Ureter (tissue), 1 donor: ENCODE results near the gene SPAG6. TPM values are rescaled to one million over a fixed set of nuclear protein-coding genes. Genes with fewer than 3 reads are reported as not detected.
"Not testable (repeated sequence)": the region's sequence is repeated elsewhere in the genome, so short reads cannot be mapped to it uniquely, and the experiment has no call there.

Experiments used
- DNase-seq: peaks from one replicate; pipeline ENCODE4 v3.0.0-alpha.2; 2020; ENCODE audit warnings: low spot score
- total RNA-seq: library from RNA; stranded (reverse); gene quantifications from one replicate; pipeline ENCODE4 v1.2.4, GENCODE V29; 2023
- donor health status: DM: yes; HTN: yes; CAD: no.

Gene SPAG6
- 2.6 TPM for total RNA-seq

DNA sequence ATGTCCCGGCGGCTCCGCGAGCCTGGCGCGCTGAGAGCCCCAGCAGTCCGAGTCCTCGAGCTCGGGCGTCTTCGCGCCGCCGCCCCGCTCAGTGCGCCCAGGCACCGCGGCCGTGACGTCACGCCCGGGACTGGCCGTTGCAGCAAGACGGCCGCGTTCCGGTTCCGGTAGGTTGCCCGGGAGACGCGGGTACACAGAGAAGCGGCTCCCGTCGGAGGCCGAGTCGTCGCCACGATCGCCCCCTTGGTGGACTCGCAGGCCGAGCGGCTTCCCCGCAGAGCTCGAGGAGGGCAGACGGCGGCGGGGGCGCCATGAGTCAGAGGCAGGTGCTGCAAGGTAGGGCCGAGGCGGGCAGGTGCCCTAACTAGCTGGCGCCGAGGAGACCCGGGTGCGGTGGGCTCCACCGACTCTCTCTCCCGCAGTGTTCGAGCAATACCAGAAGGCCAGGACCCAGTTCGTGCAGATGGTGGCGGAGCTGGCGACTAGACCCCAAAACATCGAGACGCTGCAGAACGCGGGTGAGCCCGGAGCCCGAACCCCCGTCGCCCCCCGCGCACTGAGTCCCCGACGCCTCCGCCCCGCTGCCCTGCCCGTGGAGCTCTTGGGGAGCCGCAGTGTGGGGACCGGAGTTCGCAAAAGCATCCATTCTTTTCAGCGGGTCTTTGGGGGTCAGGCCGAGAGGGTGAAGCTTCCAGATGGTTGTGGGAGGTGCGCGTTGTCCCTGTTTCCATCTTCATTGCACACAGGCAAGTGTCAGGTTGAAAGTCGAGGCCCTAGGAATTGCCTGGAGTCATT lies at the start of gene SPAG6:
TSS of gene SPAG6 (plus strand) at position 196 of the 795 bp plus-strand sequence. CDS start at position 312, 116 bp downstream.
- DNase-seq, result peak; percentile 52

DNA sequence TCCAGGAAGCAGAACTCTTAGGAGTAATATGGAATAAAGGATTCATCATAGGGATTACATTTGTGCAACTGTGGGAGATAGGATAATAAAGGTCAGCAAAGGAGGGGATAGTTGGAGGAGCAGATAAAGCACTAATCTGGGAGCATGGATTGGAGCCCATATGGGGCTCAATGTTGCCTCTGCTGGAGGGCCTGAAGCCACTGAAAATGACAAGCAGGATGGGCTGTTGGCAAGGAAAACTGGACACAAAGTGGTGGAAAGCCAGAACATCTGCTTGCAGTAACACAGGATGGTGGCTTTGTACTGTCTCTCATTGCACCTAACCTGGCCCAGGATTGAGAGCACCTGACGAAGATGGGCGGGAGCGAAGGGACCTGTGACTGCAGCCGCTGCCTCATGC lies 44.1 kb upstream of the SPAG6 start:
- DNase-seq, result no peak

DNA sequence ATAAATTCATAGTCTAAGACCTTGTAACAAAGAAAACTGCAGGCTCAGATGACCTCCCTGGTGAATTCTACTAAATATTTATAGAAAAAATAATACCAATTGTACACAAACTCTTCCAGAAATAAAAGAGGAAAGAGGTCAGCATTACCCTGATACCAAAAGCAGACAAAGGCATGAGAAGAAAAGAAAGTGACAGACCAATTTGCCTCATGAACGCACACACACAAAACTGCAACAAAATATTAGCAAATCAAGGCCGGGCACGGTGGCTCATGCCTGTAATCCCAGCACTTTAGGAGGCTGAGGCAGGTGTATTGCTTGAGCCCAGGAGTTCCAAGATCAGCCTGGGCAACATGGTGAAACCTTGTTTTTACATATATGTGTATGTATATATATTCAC lies 41.8 kb upstream of the SPAG6 start:
- no peak for DNase-seq

DNA sequence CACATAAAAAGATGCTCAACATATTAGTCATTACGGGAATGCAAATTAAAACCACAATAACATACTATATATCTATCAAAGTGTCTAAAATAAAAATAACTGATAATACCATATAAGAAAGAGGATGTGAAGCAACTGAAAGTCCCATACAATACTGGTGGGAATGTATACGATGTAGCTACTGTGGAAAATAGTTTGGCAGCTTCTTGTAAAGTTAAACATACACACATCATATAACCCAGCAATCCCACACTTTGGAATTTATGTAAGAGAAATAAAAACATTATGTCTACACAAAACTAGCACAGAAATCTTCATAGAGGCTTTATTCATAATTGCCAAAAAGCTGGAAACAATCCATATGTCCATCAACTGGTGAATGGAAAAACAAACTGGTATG lies 39.6 kb upstream of the SPAG6 start:
- no peak for DNase-seq

DNA sequence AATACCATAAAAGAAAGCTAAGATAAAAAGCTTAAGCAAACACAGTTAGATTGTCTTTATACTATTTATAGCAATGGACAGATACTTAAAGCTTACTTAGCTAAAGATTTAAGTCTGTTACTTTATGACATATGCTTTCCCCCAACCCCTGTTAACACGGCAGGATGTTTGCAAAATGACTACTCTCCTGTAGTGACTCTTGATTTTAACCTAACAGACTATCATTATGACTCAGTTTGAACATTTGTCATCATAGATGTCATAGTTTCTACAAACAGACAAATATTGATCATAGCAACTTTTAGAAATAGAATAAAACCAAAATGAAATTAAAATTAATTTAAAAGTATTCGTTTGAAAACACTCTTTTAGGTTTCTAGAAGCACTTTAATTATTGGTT lies 36.9 kb upstream of the SPAG6 start:
- no peak for DNase-seq

DNA sequence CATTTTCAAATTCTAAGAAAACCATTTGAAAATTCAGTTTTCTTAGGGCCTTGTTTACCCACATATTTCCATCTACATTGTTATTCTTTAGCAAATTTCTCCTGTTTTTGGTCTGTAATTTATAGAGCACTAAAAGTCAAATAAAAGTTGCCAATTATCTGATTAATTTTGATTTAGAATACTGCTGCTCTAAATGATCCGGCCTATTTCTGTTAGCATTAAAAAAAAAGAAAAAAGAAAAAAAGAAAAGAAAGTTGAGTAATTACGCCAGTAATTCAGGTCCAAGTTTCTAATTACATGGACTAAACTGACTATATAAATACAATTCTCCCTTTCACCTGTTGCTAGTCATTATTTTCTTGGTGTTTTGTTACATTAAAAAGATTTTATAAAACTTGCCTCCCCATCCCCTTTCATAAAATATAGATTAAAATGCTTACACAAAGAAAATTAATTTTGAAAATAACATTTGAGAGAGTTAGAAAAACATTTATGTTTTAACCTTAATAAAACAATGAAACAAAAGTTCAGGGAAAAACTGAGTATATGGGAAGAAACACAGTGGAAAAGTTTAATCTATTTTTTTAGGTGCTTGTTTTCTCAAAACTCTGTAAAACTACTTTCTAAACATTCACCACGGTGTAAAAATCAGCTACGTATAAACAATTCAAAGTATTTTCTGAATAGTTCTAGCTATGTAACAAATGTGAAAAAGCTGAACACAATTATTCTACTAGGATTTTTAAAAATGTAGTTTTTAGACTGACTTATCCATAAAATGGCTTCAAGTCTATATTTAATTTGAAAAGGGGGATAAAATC lies 35.9 kb upstream of the SPAG6 start:
- no peak for DNase-seq

- not testable (repeated sequence) for DNase-seq
Measured at GRCh38 chr10:22310012-22310411, 35.3 kb upstream of the SPAG6 start.

GRCh38 chr10:22310928-22311327 lies 34.4 kb upstream of the SPAG6 start:
- DNase-seq, result no peak

DNA sequence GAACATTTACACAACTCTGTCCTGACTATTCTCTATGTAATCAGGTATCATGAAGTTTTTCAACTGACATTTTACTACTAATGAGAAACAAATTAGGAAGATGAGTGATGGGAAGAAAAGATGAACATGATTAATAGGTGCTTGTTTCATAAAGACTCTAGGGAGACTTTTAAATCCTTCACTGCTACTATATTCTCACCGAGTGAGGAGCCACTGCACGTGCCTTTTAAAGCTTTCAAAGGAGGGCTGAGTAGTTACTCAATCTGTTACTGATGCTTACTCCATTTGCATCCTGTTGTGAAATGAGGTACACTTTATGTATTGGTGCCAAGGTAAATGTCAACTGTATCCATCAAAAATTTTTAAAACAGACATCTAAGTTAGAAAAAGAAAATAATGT lies 30.4 kb upstream of the SPAG6 start:
- DNase-seq, result no peak

- DNase-seq, result no peak
Measured at GRCh38 chr10:22315455-22316285, 29.6 kb upstream of the SPAG6 start.

DNA sequence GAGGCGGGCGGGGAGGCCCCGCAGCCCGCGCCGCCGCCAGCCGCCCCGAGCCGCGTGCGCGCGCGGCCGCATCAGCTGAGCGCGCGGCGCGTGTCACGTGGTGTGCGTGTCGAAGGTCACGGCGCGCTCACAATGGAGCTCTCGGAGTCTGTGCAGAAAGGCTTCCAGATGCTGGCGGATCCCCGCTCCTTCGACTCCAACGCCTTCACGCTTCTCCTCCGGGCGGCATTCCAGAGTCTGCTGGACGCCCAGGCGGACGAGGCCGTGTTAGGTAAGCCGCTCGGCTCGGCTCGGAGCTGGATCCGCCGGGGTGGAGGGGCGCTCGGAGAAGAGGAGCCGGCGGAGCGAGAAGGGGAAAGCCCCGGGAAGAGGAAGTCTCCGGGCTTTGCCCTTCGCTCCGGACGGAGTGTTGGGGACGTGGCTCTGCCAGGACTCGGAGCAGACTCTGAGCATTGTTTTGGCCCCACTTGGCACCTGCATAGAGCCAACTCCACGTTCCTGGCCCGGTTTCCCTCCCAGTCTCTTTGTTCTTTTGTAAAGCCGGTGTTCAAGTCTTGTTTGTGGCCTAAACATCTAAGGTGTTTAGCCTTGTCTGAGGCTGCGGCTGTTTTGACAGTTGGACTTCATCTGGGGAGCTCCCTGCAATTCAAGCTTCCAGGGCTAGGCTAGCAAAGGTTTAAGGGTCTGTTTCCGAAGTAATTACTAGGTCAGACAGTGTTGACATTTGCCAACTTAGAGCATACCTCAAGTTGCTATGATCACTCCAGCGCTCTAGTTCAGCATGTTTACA lies 28.8 kb upstream of the SPAG6 start, which contains the start of gene COMMD3:
TSS of gene COMMD3 (plus strand) at position 103 of the 790 bp plus-strand sequence. CDS start at position 133, 30 bp downstream.
- DNase-seq, result peak; percentile 88

DNA sequence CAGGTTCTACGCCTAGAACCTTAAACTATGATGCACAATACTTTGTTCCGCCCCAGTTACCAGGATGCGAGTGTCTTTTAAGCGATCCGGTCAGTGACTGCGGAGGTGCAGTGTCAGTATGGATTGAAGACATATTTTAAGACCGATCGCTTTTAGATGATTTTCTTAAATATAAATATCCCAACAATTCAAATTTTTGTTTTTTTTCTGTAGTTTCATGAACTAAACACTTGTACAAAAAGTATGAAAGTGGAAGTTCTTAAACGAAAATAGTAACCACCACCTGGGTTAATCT lies 28.3 kb upstream of the SPAG6 start:
- no peak for DNase-seq

DNA sequence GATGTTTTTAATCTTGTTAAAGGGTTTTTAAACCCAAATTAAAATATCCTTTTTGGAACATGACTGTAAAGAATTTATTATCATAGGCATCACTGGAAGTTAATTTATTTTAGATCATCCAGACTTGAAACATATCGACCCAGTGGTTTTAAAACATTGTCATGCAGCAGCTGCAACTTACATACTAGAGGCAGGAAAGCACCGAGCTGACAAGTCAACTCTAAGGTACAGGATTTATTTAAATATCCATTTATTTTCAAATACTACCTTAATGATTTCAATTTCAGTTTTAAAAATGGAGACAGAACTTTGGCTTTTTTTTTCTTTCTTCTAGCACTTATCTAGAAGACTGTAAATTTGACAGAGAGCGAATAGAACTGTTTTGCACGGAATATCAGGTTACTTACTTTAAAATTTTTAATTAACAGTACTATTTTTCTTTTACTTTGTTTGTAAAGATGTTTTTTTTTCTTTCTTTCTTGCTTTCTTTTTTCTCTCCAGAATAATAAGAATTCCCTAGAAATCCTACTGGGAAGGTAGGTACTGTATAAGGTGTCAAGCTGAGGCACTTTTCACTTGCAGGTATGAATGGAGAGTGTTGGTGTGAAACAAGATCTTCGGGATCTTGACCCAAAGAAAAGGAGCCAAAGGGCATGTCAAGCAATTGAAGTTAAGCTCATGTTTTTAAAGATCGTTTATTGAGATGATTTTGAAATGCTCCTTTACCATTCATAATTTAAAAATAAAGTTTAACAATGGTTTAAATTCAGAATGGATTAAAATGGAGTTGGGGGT lies 27.3 kb upstream of the SPAG6 start:
- no peak for DNase-seq

DNA sequence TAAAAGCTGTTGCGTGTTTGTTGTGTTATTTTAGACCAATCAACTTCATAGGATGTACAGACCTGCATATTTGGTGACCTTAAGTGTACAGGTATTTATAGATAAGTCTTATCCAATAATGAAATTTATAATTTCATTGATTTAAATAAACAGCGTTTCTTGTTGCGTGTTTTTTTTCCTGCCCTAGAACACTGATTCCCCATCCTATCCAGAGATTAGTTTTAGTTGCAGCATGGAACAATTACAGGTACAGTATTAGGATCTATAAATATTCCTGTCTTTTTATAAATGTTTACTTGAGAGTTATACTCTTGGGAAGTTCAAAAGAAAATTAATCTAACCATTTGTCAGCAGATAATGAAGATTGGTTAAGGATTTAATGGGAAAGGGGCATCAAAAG lies 26.5 kb upstream of the SPAG6 start:
- no peak for DNase-seq

DNA sequence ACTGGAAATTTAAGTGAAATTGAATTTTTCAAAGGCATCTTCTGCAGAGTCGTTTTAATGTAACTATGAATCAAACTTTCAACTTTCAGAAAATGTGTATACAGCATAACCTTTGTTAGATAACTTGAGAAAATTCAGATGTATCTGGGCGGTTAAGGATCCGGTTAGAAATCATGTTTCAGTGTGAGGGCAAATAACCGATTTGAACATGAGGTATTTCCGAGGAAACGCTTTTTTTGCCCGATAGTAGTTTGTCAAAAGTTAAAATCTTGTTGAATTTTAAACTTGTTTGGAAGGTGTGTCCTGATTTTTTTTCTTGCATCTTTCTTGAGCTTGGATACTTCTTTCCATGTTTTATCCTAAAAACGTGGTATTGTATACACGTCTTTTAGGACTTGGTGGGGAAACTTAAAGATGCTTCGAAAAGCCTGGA lies 25.7 kb upstream of the SPAG6 start:
- DNase-seq, result no peak

- no peak for DNase-seq
Measured at GRCh38 chr10:22319980-22320558, 25.2 kb upstream of the SPAG6 start.

DNA sequence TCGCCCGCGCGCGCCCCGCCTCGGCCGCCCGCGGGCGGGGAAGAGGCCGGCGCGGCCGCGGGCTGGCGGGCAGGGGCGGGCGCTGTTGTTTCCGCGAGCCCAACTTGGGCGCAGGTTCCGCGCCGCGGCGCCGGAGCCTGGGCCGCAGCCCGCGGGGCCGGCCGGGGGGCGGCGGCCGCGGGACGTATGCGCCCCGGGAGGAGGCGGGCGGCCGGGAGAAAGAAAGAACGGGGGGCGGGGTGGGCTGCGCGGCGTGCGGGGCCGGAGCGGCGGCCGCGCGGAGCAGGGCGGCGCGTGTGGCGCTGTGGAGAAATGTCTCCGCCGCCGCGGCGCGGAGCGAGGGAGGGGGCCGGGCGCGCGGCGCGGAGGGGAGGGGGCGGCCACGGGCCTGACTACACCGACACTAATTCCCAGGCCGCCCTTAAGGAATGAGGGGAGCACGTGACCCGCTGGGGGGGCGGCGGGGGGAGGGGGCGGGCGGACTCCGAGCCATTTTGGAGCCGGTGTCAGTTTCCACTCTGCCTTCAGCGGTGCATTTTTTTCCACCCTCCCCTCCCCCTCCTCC lies 24.6 kb upstream of the SPAG6 start, which contains the start of gene BMI1:
TSS of gene BMI1 (plus strand) at position 509 of the 565 bp plus-strand sequence. CDS start 5,351 bp downstream, outside the sequence.
- peak; percentile 83 for DNase-seq

DNA sequence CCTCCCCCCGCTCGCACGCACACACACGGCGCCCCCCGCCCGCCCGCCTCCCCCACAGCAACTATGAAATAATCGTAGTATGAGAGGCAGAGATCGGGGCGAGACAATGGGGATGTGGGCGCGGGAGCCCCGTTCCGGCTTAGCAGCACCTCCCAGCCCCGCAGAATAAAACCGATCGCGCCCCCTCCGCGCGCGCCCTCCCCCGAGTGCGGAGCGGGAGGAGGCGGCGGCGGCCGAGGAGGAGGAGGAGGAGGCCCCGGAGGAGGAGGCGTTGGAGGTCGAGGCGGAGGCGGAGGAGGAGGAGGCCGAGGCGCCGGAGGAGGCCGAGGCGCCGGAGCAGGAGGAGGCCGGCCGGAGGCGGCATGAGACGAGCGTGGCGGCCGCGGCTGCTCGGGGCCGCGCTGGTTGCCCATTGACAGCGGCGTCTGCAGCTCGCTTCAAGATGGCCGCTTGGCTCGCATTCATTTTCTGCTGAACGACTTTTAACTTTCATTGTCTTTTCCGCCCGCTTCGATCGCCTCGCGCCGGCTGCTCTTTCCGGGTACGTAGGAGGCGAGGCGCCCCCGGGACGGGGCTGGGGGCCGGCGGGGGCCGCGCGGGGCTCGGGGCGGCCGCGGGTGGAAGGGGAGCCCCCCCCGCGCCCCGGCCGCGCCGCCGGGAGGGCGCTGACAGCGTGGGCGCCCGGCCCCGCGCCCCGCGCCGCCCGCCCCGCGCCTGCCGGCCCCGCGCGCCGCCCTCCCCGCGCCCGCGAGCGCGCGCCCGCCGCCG lies 24.0 kb upstream of the SPAG6 start:
- DNase-seq, result no peak
